Measurements from ENCODE around the gene STRIP1.

Gene STRIP1, protein sequence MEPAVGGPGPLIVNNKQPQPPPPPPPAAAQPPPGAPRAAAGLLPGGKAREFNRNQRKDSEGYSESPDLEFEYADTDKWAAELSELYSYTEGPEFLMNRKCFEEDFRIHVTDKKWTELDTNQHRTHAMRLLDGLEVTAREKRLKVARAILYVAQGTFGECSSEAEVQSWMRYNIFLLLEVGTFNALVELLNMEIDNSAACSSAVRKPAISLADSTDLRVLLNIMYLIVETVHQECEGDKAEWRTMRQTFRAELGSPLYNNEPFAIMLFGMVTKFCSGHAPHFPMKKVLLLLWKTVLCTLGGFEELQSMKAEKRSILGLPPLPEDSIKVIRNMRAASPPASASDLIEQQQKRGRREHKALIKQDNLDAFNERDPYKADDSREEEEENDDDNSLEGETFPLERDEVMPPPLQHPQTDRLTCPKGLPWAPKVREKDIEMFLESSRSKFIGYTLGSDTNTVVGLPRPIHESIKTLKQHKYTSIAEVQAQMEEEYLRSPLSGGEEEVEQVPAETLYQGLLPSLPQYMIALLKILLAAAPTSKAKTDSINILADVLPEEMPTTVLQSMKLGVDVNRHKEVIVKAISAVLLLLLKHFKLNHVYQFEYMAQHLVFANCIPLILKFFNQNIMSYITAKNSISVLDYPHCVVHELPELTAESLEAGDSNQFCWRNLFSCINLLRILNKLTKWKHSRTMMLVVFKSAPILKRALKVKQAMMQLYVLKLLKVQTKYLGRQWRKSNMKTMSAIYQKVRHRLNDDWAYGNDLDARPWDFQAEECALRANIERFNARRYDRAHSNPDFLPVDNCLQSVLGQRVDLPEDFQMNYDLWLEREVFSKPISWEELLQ

GRCh38 chr1:110034451-110035235, at the start of gene STRIP1:
Gene STRIP1, plus strand, starts transcription at chr1:110034624. Its CDS starts 14 bp downstream, at chr1:110034638.
- peaks cover 16 to 19% of the 10 kb centered on the region in 2 donors for H3K36me3 ChIP-seq (ENCODE audit: control insufficient read depth in 2 of 2, insufficient read depth in 2 of 2, low read length in 2 of 2)
- no peaks in the 10 kb centered on the region for H3K27me3 ChIP-seq (ENCODE audit: control insufficient read depth in 1 of 2, insufficient read depth in 2 of 2, low read length in 2 of 2)
- peaks cover 10% of the 10 kb centered on the region for H3K4me1 ChIP-seq (ENCODE audit: control insufficient read depth, insufficient read depth, low read length)
- H3K27ac ChIP-seq (ENCODE audit: low read length): peak within 1 kb of the TSS; percentile 87
- peak within 1 kb of the TSS; percentile 85 to 93 for H3K4me3 ChIP-seq (ENCODE audit: low read length in 2 of 2)
- no peaks in the 10 kb centered on the region for H3K9me3 ChIP-seq (ENCODE audit: control insufficient read depth in 2 of 2, low read length in 2 of 2)
- H3K9ac ChIP-seq (ENCODE audit: low read length in 2 of 2): peak within 1 kb of the TSS; percentile 86 to 87

DNA sequence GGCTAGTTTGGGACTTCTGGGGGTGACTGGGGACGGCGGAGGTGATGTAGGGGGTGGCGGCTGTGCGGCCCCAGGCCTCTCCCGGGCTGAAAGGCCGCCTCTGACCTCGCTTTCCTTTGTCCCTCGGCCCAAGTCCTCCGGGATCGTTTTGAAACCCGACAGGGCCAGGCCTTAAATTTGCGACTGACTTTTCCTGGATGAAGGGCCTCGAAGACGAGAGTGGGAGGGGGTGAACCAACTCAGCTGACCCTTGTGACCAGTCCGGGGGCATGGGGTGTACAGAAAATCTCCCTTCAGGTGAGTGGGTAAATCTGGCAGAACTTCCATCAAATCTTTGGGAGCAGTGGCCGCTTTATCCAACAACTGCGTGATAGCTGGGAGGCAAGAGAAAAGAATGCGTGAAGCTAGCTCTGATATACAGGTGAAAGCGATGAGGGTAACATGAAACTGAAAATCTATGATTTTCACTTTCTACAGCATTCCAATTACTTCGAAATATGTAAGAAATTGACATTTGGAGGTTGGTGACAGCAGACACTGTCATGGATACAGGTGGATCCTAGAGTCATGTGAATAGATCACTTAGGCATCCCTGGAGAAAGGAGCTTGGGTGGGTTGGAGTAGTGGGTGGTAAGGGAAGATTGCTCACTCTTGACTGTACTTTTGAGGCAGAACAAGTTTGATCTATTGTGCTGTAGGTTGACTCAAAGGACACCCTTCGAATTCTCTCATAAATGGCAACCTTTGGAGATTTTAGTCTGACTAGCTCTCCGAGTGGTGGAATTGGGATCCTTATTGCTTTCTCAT, 49.0 kb upstream of the STRIP1 start:
- Histone ChIP-seq H3K4me3 (ENCODE audit: low read length in 2 of 2) (peak overlapping the region; percentile 83 to 92), H3K4me1 (ENCODE audit: control insufficient read depth, insufficient read depth, low read length) (peaks cover 36% of the 10 kb centered on the region), H3K36me3 (ENCODE audit: control insufficient read depth in 2 of 2, insufficient read depth in 2 of 2, low read length in 2 of 2) (no peaks in the 10 kb centered on the region), H3K27ac (ENCODE audit: low read length) (peak overlapping the region; percentile 92), H3K9ac (ENCODE audit: low read length in 2 of 2) (peak overlapping the region; percentile 94 to 95), H3K27me3 (ENCODE audit: control insufficient read depth in 1 of 2, insufficient read depth in 2 of 2, low read length in 2 of 2) (no peaks in the 10 kb centered on the region), H3K9me3 (ENCODE audit: control insufficient read depth in 2 of 2, low read length in 2 of 2) (no peaks in the 10 kb centered on the region)

- H3K9me3 ChIP-seq (ENCODE audit: control insufficient read depth in 2 of 2, low read length in 2 of 2): no peaks in the 10 kb centered on the region
- H3K27me3 ChIP-seq (ENCODE audit: control insufficient read depth in 1 of 2, insufficient read depth in 2 of 2, low read length in 2 of 2): no peaks in the 10 kb centered on the region
- no peak overlapping the region for H3K27ac ChIP-seq (ENCODE audit: low read length)
- peak overlapping the region; percentile 94 to 95 for H3K9ac ChIP-seq (ENCODE audit: low read length in 2 of 2)
- no peaks in the 10 kb centered on the region for H3K36me3 ChIP-seq (ENCODE audit: control insufficient read depth in 2 of 2, insufficient read depth in 2 of 2, low read length in 2 of 2)
- H3K4me3 ChIP-seq (ENCODE audit: low read length in 2 of 2): peak overlapping the region; percentile 83 to 92
- peaks cover 41% of the 10 kb centered on the region for H3K4me1 ChIP-seq (ENCODE audit: control insufficient read depth, insufficient read depth, low read length)
Observed at GRCh38 chr1:109986054-109986444, 48.4 kb upstream of the STRIP1 start.

DNA sequence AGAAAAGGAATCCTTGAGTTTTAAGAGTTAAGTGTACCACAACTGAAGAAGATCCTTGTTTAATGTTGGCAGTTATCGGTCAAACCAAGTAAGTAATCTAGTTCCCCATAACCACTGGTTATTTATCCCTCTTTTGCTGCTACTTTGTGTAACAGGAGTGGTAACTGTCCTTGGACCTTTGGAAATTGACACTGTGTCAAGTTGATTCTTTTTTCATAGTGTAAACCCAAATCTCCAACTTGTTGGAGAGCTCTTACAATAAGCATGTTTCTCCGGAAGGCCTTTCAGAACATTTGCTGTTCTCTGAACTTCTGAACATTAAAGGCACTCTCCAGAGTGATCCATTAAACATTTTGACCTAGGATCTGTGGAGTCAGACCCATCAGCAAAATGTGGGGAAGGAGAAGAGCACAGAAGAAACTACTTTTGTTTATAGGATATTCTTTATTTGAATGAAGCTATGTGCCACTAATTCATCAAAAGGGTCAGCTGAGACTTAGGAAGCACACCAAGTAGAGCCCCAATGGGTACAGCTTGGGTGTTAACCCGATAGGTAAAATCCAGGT, 46.0 kb upstream of the STRIP1 start:
- Histone ChIP-seq H3K9me3 (ENCODE audit: control insufficient read depth in 2 of 2, low read length in 2 of 2) (no peaks in the 10 kb centered on the region), H3K9ac (ENCODE audit: low read length in 2 of 2) (no peak overlapping the region), H3K4me1 (ENCODE audit: control insufficient read depth, insufficient read depth, low read length) (peaks cover 43% of the 10 kb centered on the region), H3K27me3 (ENCODE audit: control insufficient read depth in 1 of 2, insufficient read depth in 2 of 2, low read length in 2 of 2) (no peaks in the 10 kb centered on the region), H3K4me3 (ENCODE audit: low read length in 2 of 2) (no peak overlapping the region), H3K36me3 (ENCODE audit: control insufficient read depth in 2 of 2, insufficient read depth in 2 of 2, low read length in 2 of 2) (no peaks in the 10 kb centered on the region), H3K27ac (ENCODE audit: low read length) (no peak overlapping the region)

DNA sequence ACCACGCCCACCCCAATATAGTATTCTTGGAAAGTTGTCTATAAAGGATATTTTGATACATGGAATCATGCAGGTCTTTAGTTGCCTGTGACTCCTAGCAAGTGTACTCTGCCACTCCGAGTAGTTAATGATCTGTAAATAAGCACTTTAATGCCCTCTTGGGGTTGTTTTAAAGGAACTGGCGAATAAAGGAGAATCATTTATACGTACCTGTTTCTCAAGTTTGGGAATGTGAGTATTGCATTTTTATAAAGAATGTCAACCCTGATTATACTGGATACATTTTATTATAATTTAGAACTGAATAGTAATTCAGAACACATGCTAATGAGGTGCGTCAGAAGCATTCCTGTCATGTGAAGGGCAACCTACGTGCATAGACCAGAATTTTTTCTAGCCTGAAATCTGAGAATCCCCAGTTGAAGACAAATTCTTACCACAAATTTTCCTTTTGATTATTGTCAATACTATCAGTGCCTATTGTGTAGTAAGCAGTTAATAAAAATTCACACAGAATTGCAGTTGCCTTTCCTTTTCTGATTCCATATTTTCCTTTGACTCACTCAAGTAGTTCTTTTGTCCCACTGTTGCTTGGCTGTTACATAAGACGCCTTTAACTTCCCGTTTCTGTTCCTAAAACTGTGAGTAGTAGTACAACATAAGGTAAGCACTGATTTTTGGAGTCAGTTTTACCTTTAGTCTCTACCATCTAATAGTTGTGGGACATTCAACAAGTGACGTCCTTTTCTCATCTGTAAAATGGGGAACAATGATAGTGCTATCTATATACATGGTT, 44.7 kb upstream of the STRIP1 start:
- Histone ChIP-seq H3K9me3 (ENCODE audit: control insufficient read depth in 2 of 2, low read length in 2 of 2) (no peaks in the 10 kb centered on the region), H3K27ac (ENCODE audit: low read length) (no peak overlapping the region), H3K4me3 (ENCODE audit: low read length in 2 of 2) (no peak overlapping the region), H3K27me3 (ENCODE audit: control insufficient read depth in 1 of 2, insufficient read depth in 2 of 2, low read length in 2 of 2) (no peaks in the 10 kb centered on the region), H3K4me1 (ENCODE audit: control insufficient read depth, insufficient read depth, low read length) (peaks cover 38% of the 10 kb centered on the region), H3K9ac (ENCODE audit: low read length in 2 of 2) (no peak overlapping the region), H3K36me3 (ENCODE audit: control insufficient read depth in 2 of 2, insufficient read depth in 2 of 2, low read length in 2 of 2) (no peaks in the 10 kb centered on the region)

DNA sequence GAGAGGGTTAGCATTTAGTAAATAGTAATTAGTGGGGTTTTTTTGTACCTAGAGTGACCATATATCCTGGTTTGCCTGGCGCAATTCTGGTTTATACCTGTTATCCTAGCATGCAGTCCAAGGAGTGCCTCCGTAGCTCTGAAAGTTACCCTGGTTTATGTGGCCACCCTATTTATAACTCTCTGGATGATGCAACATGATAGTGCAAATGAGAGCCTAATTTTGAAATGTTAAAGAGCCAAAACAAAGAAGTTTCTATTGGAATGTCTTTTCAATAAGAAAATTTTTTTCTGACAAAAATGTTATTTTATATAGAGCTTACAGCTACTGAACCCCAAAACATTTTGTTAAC, 44.1 kb upstream of the STRIP1 start:
- Histone ChIP-seq H3K4me3 (ENCODE audit: low read length in 2 of 2) (no peak overlapping the region), H3K36me3 (ENCODE audit: control insufficient read depth in 2 of 2, insufficient read depth in 2 of 2, low read length in 2 of 2) (no peaks in the 10 kb centered on the region), H3K9me3 (ENCODE audit: control insufficient read depth in 2 of 2, low read length in 2 of 2) (no peaks in the 10 kb centered on the region), H3K27me3 (ENCODE audit: control insufficient read depth in 1 of 2, insufficient read depth in 2 of 2, low read length in 2 of 2) (no peaks in the 10 kb centered on the region), H3K9ac (ENCODE audit: low read length in 2 of 2) (no peak overlapping the region), H3K27ac (ENCODE audit: low read length) (no peak overlapping the region), H3K4me1 (ENCODE audit: control insufficient read depth, insufficient read depth, low read length) (peaks cover 43% of the 10 kb centered on the region)

DNA sequence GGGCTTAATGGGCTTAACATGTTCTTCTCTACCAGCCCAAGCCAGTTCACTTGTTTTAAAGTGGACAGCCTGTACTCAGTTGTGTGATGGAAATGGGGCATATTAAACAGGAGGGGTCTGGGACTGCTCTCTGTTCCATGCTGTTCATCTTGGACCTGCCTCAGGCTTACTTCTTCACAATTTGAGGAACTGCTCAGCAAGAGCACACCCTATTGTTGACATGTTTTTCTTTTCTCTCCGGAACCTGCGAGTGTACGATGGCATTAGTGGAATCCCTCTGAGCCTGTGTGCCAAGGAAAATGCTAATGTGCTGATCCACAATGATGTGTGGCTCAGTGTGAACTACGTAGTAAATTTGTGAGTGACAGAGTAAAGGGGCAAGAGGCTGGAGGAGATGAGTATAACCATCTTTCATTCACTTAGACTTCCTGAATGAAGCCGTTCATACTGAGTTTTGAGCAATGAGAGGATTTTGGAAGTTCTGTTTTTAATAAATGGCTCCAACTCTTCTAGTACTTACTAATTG, 43.0 kb upstream of the STRIP1 start:
- H3K4me3 ChIP-seq (ENCODE audit: low read length in 2 of 2): no peak overlapping the region

GRCh38 chr1:109993885-109994284, 40.5 kb upstream of the STRIP1 start:
- Histone ChIP-seq H3K4me1 (ENCODE audit: control insufficient read depth, insufficient read depth, low read length) (peaks cover 39% of the 10 kb centered on the region), H3K36me3 (ENCODE audit: control insufficient read depth in 2 of 2, insufficient read depth in 2 of 2, low read length in 2 of 2) (peaks cover 0 to 3% of the 10 kb centered on the region in 2 donors), H3K4me3 (ENCODE audit: low read length in 2 of 2) (peak overlapping the region; percentile 3 to 12), H3K9me3 (ENCODE audit: control insufficient read depth in 2 of 2, low read length in 2 of 2) (no peaks in the 10 kb centered on the region), H3K9ac (ENCODE audit: low read length in 2 of 2) (peak overlapping the region in 1 of 2 donors; percentile 12), H3K27ac (ENCODE audit: low read length) (peak overlapping the region; percentile 68), H3K27me3 (ENCODE audit: control insufficient read depth in 1 of 2, insufficient read depth in 2 of 2, low read length in 2 of 2) (no peaks in the 10 kb centered on the region)

More for the DNA sequence above, 43.0 kb upstream of the STRIP1 start:
- no peaks in the 10 kb centered on the region for H3K9me3 ChIP-seq (ENCODE audit: control insufficient read depth in 2 of 2, low read length in 2 of 2)
- H3K4me1 ChIP-seq (ENCODE audit: control insufficient read depth, insufficient read depth, low read length): peaks cover 35% of the 10 kb centered on the region
- H3K9ac ChIP-seq (ENCODE audit: low read length in 2 of 2): no peak overlapping the region
- H3K27me3 ChIP-seq (ENCODE audit: control insufficient read depth in 1 of 2, insufficient read depth in 2 of 2, low read length in 2 of 2): no peaks in the 10 kb centered on the region
- H3K36me3 ChIP-seq (ENCODE audit: control insufficient read depth in 2 of 2, insufficient read depth in 2 of 2, low read length in 2 of 2): peaks cover 0 to under 1% of the 10 kb centered on the region in 2 donors
- peak overlapping the region; percentile 8 for H3K27ac ChIP-seq (ENCODE audit: low read length)

- H3K9ac ChIP-seq (ENCODE audit: low read length in 2 of 2): no peak overlapping the region
- H3K27ac ChIP-seq (ENCODE audit: low read length): peak overlapping the region; percentile 68
- no peak overlapping the region for H3K4me3 ChIP-seq (ENCODE audit: low read length in 2 of 2)
- no peaks in the 10 kb centered on the region for H3K9me3 ChIP-seq (ENCODE audit: control insufficient read depth in 2 of 2, low read length in 2 of 2)
- peaks cover 39% of the 10 kb centered on the region for H3K4me1 ChIP-seq (ENCODE audit: control insufficient read depth, insufficient read depth, low read length)
- H3K36me3 ChIP-seq (ENCODE audit: control insufficient read depth in 2 of 2, insufficient read depth in 2 of 2, low read length in 2 of 2): peaks cover 0 to 3% of the 10 kb centered on the region in 2 donors
- H3K27me3 ChIP-seq (ENCODE audit: control insufficient read depth in 1 of 2, insufficient read depth in 2 of 2, low read length in 2 of 2): no peaks in the 10 kb centered on the region
Observed at GRCh38 chr1:109994654-109995053, 39.8 kb upstream of the STRIP1 start.
